Adrenal gland (tissue), 12 donors: Measurements from ENCODE around the gene OXNAD1. TPM values are rescaled to one million over a fixed set of nuclear protein-coding genes. Genes with fewer than 3 reads are reported as not detected.

Experiments
- DNase-seq, 7 donors: peaks; one replicate each; pipeline ENCODE4 v3.0.0-alpha.2; 2019 to 2020
- H3K27ac ChIP-seq, 5 donors: fragments of 200-600 bp; sonication (generic) in 4 of 5; 1 replicate in 3 of 5; 2 replicates in 2 of 5; pipeline versions ENCODE4 v1.5.1 to v1.8.0; 2016 to 2020; ENCODE audit warnings: mild to moderate bottlenecking in 1 of 5
- H3K27me3 ChIP-seq: fragments of 200-600 bp; 2 replicates; pipeline ENCODE4 v1.8.0; 2021
- H3K36me3 ChIP-seq, 2 donors: fragments of 200-600 bp; replicated peaks in 1 of 2; 1 replicate in 1 of 2; 2 replicates in 1 of 2; pipeline versions ENCODE4 v1.5.1 to v1.8.0; 2018 to 2022
- H3K4me1 ChIP-seq, 2 donors: fragments of 200-600 bp; replicated peaks in 1 of 2; 1 replicate in 1 of 2; 2 replicates in 1 of 2; pipeline versions ENCODE4 v1.5.1 to v1.8.0; 2018 to 2021
- H3K4me3 ChIP-seq, 4 donors: fragments of 200-600 bp; sonication (generic) in 3 of 4; one replicate each; pipeline ENCODE4 v1.5.1; 2016 to 2018
- H3K9me3 ChIP-seq, 3 donors: fragments of 200-600 bp; sonication (generic) in 1 of 3; replicated peaks in 1 of 3; 1 replicate in 2 of 3; 2 replicates in 1 of 3; pipeline versions ENCODE4 v1.5.1 to v1.8.0; 2016 to 2021
- POLR2A ChIP-seq, 2 donors: fragments of 450-650 bp; IDR thresholded peaks; one replicate each; pipeline ENCODE4 v1.6.1; 2017; ENCODE audit warnings: antibody characterized with exemption in 2 of 2, mild to moderate bottlenecking in 2 of 2, moderate library complexity in 1 of 2
- WGBS, 4 donors: extraction: QIAGEN DNeasy Blood & Tissue Kit in 2 of 4; methylation state at CpG; one replicate each; pipeline versions ENCODE4 v1.1.5 to v1.1.7; 2013 to 2017; 5-methylcytosine and 5-hydroxymethylcytosine counted together
- intact Hi-C, 2 donors: fragments of 100-400 bp; cut with DNase I; formaldehyde crosslinking; loops; one replicate each; pipeline versions ENCODE4 v1.14.1 to v1.15.0; 2022 to 2023
- polyA plus RNA-seq, 3 donors: library from polyadenylated mRNA; stranded (reverse); fragments of 200-250 nt in 2 of 3; fragments of 350-450 nt in 1 of 3; fragmentation: Illumina TruSeq in 1 of 3; extraction: RNeasy Lipid Tissue Mini Kit (QIAGEN cat#74804) in 1 of 3; gene quantifications; one replicate each; pipeline ENCODE4 v1.2.3, GENCODE V29; 2013 to 2014
- total RNA-seq, 9 donors: library from RNA; depleted of rRNA in 4 of 9; stranded (reverse); fragments of >200 nt in 4 of 9; fragments of 120-200 nt in 1 of 9; fragmentation: NEBNext Ultra II Directional in 1 of 9; extraction: Animal tissue kit (Norgen Biotek cat#: 25700) in 1 of 9; gene quantifications; one replicate each; pipeline versions ENCODE4 v1.1.0 to v1.2.4, GENCODE V29; 2013 to 2023
- TF ChIP-seq, protein P1 (sequence below), 6 experiments: fragments of 450-650 bp in 4 of 6; fragments of 200-600 bp in 2 of 6; sonication (generic) in 1 of 6; IDR thresholded peaks; 1 replicate in 5 of 6; 2 replicates in 1 of 6; pipeline versions ENCODE4 v1.5.1 to v1.8.0; 2016 to 2021; ENCODE audit warnings: antibody characterized with exemption in 6 of 6, mild to moderate bottlenecking in 2 of 6, moderate library complexity in 1 of 6
- donor health status: healthy with polysubstance abuse.
- donor health status: Bipolar disorder and iron deficiency.
- donor health status: DM: yes; HTN: yes; CAD: no.
- donor health status: DM: no; HTN: no; CAD: no.
- donor health status: DM: no; HTN: no; CAD: no.
- donor health status: DM: yes; HTN: yes; CAD: no.

OXNAD1 gene
- total and polyA plus RNA-seq, 12 donors: 3.6 to 22.2 (median 11.2) TPM

DNA sequence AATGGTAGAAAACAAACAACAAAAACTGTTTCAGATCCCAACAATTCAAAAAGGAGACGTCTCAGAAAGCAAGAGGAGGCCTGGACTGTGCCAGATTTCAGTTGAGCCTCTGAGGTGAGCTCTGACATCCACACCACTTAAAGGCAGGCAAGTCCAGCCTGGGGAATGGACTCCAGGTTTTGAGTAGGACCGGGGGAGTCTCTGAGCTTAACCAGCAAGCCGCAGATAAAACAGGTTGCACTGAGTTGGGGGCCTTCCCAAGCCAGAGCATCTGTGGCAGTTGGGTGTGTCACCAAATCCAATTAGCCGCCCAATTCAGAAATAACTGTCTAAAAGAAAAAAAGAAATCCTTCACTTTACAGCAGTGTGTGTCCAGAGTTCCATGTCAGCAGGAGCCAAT lies 54.7 kb downstream of the OXNAD1 start:
- no peak for DNase-seq
- Histone ChIP-seq H3K27ac (peak overlapping the region in 1 of 5 donors; percentile 78), H3K4me3 (no peak overlapping the region), H3K9me3 (no peaks in the 10 kb centered on the region), H3K36me3 (peaks cover 0 to 32% of the 10 kb centered on the region in 2 donors), H3K4me1 (no peaks in the 10 kb centered on the region), H3K27me3 (no peaks in the 10 kb centered on the region)
- intact Hi-C loops: no loop called here
- TF ChIP-seq POLR2A (IDR thresholded peaks at IDR 0.05): no peak
- TF ChIP-seq, protein P1, sequence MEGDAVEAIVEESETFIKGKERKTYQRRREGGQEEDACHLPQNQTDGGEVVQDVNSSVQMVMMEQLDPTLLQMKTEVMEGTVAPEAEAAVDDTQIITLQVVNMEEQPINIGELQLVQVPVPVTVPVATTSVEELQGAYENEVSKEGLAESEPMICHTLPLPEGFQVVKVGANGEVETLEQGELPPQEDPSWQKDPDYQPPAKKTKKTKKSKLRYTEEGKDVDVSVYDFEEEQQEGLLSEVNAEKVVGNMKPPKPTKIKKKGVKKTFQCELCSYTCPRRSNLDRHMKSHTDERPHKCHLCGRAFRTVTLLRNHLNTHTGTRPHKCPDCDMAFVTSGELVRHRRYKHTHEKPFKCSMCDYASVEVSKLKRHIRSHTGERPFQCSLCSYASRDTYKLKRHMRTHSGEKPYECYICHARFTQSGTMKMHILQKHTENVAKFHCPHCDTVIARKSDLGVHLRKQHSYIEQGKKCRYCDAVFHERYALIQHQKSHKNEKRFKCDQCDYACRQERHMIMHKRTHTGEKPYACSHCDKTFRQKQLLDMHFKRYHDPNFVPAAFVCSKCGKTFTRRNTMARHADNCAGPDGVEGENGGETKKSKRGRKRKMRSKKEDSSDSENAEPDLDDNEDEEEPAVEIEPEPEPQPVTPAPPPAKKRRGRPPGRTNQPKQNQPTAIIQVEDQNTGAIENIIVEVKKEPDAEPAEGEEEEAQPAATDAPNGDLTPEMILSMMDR (IDR thresholded peaks at IDR 0.05): no peak
- WGBS, 4 donors: 86 to 94% (median 91%) methylated on average over 4 of the region's 4 CpGs

DNA sequence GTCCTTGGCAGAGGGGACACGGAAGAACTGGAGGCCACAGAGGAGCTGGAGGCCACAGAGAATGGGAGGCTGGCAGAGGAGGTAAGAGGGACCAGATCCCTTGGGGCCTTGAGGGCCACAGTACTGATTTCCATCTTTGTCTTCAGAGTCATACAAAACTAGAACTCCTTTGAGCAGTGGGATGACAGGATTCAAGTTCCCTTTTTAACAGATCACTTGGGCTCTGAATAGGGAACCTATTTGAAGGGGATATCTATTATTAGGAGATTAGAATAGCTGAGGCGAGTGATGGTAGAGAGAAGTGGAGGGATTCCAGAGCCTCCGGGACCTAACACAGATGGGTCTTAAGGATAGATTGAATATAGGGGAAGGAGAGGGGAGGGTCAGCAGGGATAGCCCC lies 55.7 kb downstream of the OXNAD1 start:
- Histone ChIP-seq H3K4me3 (no peak overlapping the region), H3K36me3 (peaks cover 0 to 41% of the 10 kb centered on the region in 2 donors), H3K27ac (no peak overlapping the region), H3K27me3 (no peaks in the 10 kb centered on the region), H3K4me1 (no peaks in the 10 kb centered on the region), H3K9me3 (no peaks in the 10 kb centered on the region)
- WGBS, 4 donors: 87 to 93% (median 91%) methylated on average over 3 of the region's 3 CpGs
- no peak for DNase-seq
- intact Hi-C loops: no loop called here
- TF ChIP-seq, protein P1 (IDR thresholded peaks at IDR 0.05): no peak
- TF ChIP-seq POLR2A (IDR thresholded peaks at IDR 0.05): no peak

DNA sequence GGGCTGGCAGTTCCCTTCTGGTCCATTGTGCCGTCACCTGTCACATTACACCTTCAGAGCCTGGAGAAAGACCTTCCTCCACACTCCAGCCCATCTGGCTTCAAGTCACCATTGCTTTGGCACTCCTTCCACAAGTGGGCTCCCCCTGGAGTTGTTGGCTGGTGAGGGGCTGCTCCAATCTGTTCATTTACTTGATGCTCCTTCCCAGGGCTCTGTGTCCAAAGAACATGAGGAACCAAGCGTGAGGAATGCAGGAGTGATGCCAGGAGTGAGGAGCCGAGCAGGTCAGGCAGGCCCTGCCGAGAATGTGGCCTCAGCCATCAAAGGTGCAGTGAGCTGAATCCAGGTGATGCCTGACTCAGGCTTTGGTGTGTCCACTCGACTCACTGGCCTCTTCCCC lies 57.2 kb downstream of the OXNAD1 start:
- H3K4me1 ChIP-seq: no peaks in the 10 kb centered on the region
- intact Hi-C loops: no loop called here
- TF ChIP-seq, protein P1 (IDR thresholded peaks at IDR 0.05): no peak
- no peak for TF ChIP-seq POLR2A (IDR thresholded peaks at IDR 0.05)
- H3K4me3 ChIP-seq: no peak overlapping the region
- H3K36me3 ChIP-seq: peaks cover 0 to 31% of the 10 kb centered on the region in 2 donors
- WGBS, 4 donors: 83 to 92% (median 89%) methylated on average over 4 to 5 of the region's 5 CpGs
- H3K9me3 ChIP-seq: no peaks in the 10 kb centered on the region
- DNase-seq: no peak
- H3K27me3 ChIP-seq: no peaks in the 10 kb centered on the region
- H3K27ac ChIP-seq: no peak overlapping the region

- TF ChIP-seq, protein P1 (IDR thresholded peaks at IDR 0.05): no peak
- TF ChIP-seq POLR2A (IDR thresholded peaks at IDR 0.05): no peak
- 93 to 100% (median 98%) methylated on average over 4 of the region's 4 CpGs for WGBS, 4 donors
- intact Hi-C loops: no loop called here
- no peak overlapping the region for H3K27ac ChIP-seq
- H3K36me3 ChIP-seq: peaks cover 0 to 30% of the 10 kb centered on the region in 2 donors
- DNase-seq: no peak
- H3K4me3 ChIP-seq: no peak overlapping the region
- H3K9me3 ChIP-seq: no peaks in the 10 kb centered on the region
- no peaks in the 10 kb centered on the region for H3K4me1 ChIP-seq
- no peaks in the 10 kb centered on the region for H3K27me3 ChIP-seq
These were observed 58.7 kb downstream of the OXNAD1 start for GRCh38 chr3:16323737-16324136.
